HepG2 (cell line): ENCODE results near the gene H1-8. TPM values are rescaled to one million over a fixed set of nuclear protein-coding genes. Genes with fewer than 3 reads are reported as not detected.

Source experiments
- ATAC-seq: fragments of 200-7000 bp; cut with Tn5 transposase; 3 replicates; pipeline ENCODE4 v1.9.1; 2020; ENCODE audit warnings: mild to moderate bottlenecking, moderate library complexity
- BruUV-seq: library from RNA; stranded (reverse); fragments of 400-500 nt; replicated peaks from 2 replicates; lab custom pipeline; 2021; lab: Mats Ljungman, UMichigan
- CTCF ChIA-PET: fragments of 300-600 bp; formaldehyde crosslinking; extraction: SDS; loops from one replicate; lab custom pipeline; 2021; ENCODE audit warnings: low total read pairs, inconsistent platforms, low intra/inter-chr PET ratio; lab: Yijun Ruan, JAX
- POLR2A ChIA-PET: fragments of 350-600 bp; sonication (Branson Sonifier 250); formaldehyde crosslinking; loops from one replicate; lab custom pipeline; 2020; ENCODE audit warnings: antibody characterized with exemption, inconsistent platforms; lab: Yijun Ruan, JAX
- DNase-seq: peaks from one replicate; pipeline ENCODE4 v3.0.0-alpha.2; 2015; ENCODE audit warnings: low spot score
- FAIRE-seq: peaks from 3 replicates; lab custom pipeline; 2011; peaks lifted over from hg19 to GRCh38; lab: Jason Lieb, UNC
- H2AFZ ChIP-seq: one replicate; pipeline ENCODE4 v1.6.1; 2011; ENCODE audit warnings: low read length, inconsistent platforms
- H3K27ac ChIP-seq: fragments of 300-600 bp; 3 replicates; pipeline ENCODE4 v1.8.0; 2011; ENCODE audit warnings: mixed run types, mild to moderate bottlenecking, mixed read lengths, low read length, inconsistent platforms; ENCODE audit not compliant: insufficient read depth; ENCODE audit errors: extremely low read length
- H3K27me3 ChIP-seq, 2 experiments: fragments of 200-600 bp in 1 of 2; 2 replicates in 1 of 2; 3 replicates in 1 of 2; pipeline versions ENCODE4 v1.6.0 to v1.8.0; 2011; ENCODE audit warnings: low read length in 2 of 2, mild to moderate bottlenecking in 2 of 2, moderate library complexity in 2 of 2, inconsistent platforms in 1 of 2; ENCODE audit not compliant: insufficient read depth in 2 of 2, control insufficient read depth in 1 of 2
- H3K36me3 ChIP-seq, 2 experiments: fragments of 200-600 bp in 1 of 2; replicated peaks in 1 of 2; 2 replicates in 1 of 2; 3 replicates in 1 of 2; pipeline versions ENCODE4 v1.5.1 to v1.8.0; 2011; ENCODE audit warnings: low read length in 2 of 2, inconsistent platforms in 1 of 2; ENCODE audit not compliant: insufficient read depth in 2 of 2, control insufficient read depth in 1 of 2
- H3K4me1 ChIP-seq: 2 replicates; pipeline ENCODE4 v1.5.1; 2012; ENCODE audit warnings: low read length, inconsistent platforms; ENCODE audit not compliant: insufficient read depth
- H3K4me2 ChIP-seq: 2 replicates; pipeline ENCODE4 v1.6.0; 2011; ENCODE audit warnings: low read depth, low read length, inconsistent platforms
- H3K4me3 ChIP-seq, 3 experiments: fragments of 200-600 bp in 1 of 3; sonication (generic), shearing (Covaris generic) in 1 of 3; replicated peaks in 1 of 3; 2 replicates each; pipeline ENCODE4 v1.5.1; 2011 to 2016; ENCODE audit warnings: low read length in 3 of 3, inconsistent platforms in 2 of 3, low read depth in 2 of 3, mild to moderate bottlenecking in 2 of 3, control low read depth in 1 of 3, mixed read lengths in 1 of 3; ENCODE audit not compliant: insufficient read depth in 1 of 3
- H3K79me2 ChIP-seq: one replicate; pipeline ENCODE4 v1.6.1; 2011; ENCODE audit warnings: low read length, inconsistent platforms; ENCODE audit not compliant: insufficient read depth
- H3K9ac ChIP-seq: 2 replicates; pipeline ENCODE4 v1.6.0; 2011; ENCODE audit warnings: mild to moderate bottlenecking, low read depth, low read length, inconsistent platforms; ENCODE audit not compliant: insufficient read depth
- H3K9me3 ChIP-seq: 2 replicates; pipeline ENCODE4 v1.5.1; 2012; ENCODE audit warnings: mild to moderate bottlenecking, low read length
- H4K20me1 ChIP-seq: 2 replicates; pipeline ENCODE4 v1.6.0; 2011; ENCODE audit warnings: inconsistent platforms, mild to moderate bottlenecking, low read length, moderate library complexity; ENCODE audit not compliant: insufficient read depth
- CBFB ChIP-seq: sonication (generic); formaldehyde crosslinking; IDR thresholded peaks from 2 replicates; pipeline ENCODE4 v1.4.0; 2020; ENCODE audit warnings: missing genetic modification reagents
- HCFC1 ChIP-seq: fragments of 150-350 bp; IDR thresholded peaks from 2 replicates; pipeline ENCODE4 v1.6.1; 2014; ENCODE audit warnings: low read depth, low read length
- HOXA3 ChIP-seq: sonication (generic); formaldehyde crosslinking; IDR thresholded peaks from 2 replicates; pipeline ENCODE4 v1.5.0; 2020; ENCODE audit warnings: missing genetic modification reagents
- KDM5A ChIP-seq: fragments of 200-600 bp; sonication (generic); IDR thresholded peaks from 2 replicates; pipeline ENCODE4 v1.7.0; 2018; ENCODE audit warnings: antibody characterized with exemption, mild to moderate bottlenecking, low read length, borderline replicate concordance
- MBNL3 ChIP-seq: fragments of 250-450 bp; sonication (Bioruptor Pico); conservative IDR thresholded peaks from 2 replicates; pipeline ENCODE4 v1.8.0; 2022; ENCODE audit warnings: mild to moderate bottlenecking, inconsistent platforms
- NFE2L2 ChIP-seq: fragments of 150-350 bp; IDR thresholded peaks from 2 replicates; pipeline ENCODE4 v1.6.1; 2014; ENCODE audit warnings: low read length
- ZNF234 ChIP-seq: sonication (generic); formaldehyde crosslinking; conservative IDR thresholded peaks from 2 replicates; pipeline ENCODE4 v1.5.1; 2020; ENCODE audit warnings: mild to moderate bottlenecking, missing genetic modification reagents
- ZNF264 ChIP-seq: sonication (generic); formaldehyde crosslinking; IDR thresholded peaks from 2 replicates; pipeline ENCODE4 v1.4.0; 2020; ENCODE audit warnings: missing genetic modification reagents
- ZNF274 ChIP-seq: sonication (generic); formaldehyde crosslinking; IDR thresholded peaks from 2 replicates; pipeline ENCODE4 v1.5.1; 2020; ENCODE audit warnings: mild to moderate bottlenecking, missing genetic modification reagents
- ZNF83 ChIP-seq: sonication (generic); formaldehyde crosslinking; IDR thresholded peaks from 2 replicates; pipeline ENCODE4 v1.4.0; 2020; ENCODE audit warnings: missing genetic modification reagents, mild to moderate bottlenecking, borderline replicate concordance
- WGBS: methylation state at CpG from one replicate; pipeline ENCODE4 v1.1.6; 2017; ENCODE audit warnings: low lambda C conversion rate; 5-methylcytosine and 5-hydroxymethylcytosine counted together
- in situ Hi-C: cut with HindIII; loops from 2 replicates; pipeline ENCODE4 v1.10.0; 2017; ENCODE audit warnings: low pct_unique_long_range_greater_than_20kb; ENCODE audit not compliant: extremely low pct_ligation_motif_present
- intact Hi-C: fragments of 100-400 bp; cut with micrococcal nuclease; formaldehyde crosslinking; loops from one replicate; pipeline ENCODE4 v1.10.0; 2022; ENCODE audit not compliant: unreplicated experiment
- polyA plus RNA-seq, 8 experiments: library from polyadenylated mRNA; depleted of rRNA in 3 of 8; stranded (reverse) in 7 of 8; unstranded in 1 of 8; fragments of >200 nt; fragmentation: Illumina TruSeq in 4 of 8; extraction: Trizol in 4 of 8; gene quantifications; 2 replicates each; pipeline versions ENCODE4 v1.2.1 to v1.2.3, GENCODE V29; 2011 to 2016; ENCODE audit warnings: low read depth in 4 of 8, missing spikeins in 1 of 8, mixed read lengths in 1 of 8; ENCODE audit not compliant: insufficient read depth in 1 of 8
- total RNA-seq, 5 experiments: library from RNA; depleted of rRNA; stranded (reverse); fragments of >200 nt; fragmentation: Illumina TruSeq; extraction: Trizol; gene quantifications; 2 replicates each; pipeline ENCODE4 v1.2.3, GENCODE V29; 2016; ENCODE audit warnings: low read depth in 1 of 5
- TF ChIP-seq, protein P1 (sequence below): sonication (generic); formaldehyde crosslinking; IDR thresholded peaks from 2 replicates; pipeline ENCODE4 v1.4.0; 2020; ENCODE audit warnings: missing genetic modification reagents, borderline replicate concordance
- TF ChIP-seq, protein P2 (sequence below): sonication (generic); formaldehyde crosslinking; IDR thresholded peaks from 2 replicates; pipeline ENCODE4 v1.4.0; 2020; ENCODE audit warnings: missing genetic modification reagents
- TF ChIP-seq, protein P3 (sequence below): sonication (generic); formaldehyde crosslinking; IDR thresholded peaks from 2 replicates; pipeline ENCODE4 v1.9.0; 2021; ENCODE audit warnings: missing genetic modification reagents, borderline replicate concordance
- TF ChIP-seq, protein P4 (sequence below): sonication (generic); formaldehyde crosslinking; IDR thresholded peaks from 2 replicates; pipeline ENCODE4 v1.5.1; 2020; ENCODE audit warnings: mild to moderate bottlenecking, missing genetic modification reagents

Gene H1-8
- total and polyA plus RNA-seq, 2 of the 13 experiments (the other 11 are each of a cell fraction or from before 2014, with no cell fraction given) = 0.08 TPM; not detected in 1

DNA sequence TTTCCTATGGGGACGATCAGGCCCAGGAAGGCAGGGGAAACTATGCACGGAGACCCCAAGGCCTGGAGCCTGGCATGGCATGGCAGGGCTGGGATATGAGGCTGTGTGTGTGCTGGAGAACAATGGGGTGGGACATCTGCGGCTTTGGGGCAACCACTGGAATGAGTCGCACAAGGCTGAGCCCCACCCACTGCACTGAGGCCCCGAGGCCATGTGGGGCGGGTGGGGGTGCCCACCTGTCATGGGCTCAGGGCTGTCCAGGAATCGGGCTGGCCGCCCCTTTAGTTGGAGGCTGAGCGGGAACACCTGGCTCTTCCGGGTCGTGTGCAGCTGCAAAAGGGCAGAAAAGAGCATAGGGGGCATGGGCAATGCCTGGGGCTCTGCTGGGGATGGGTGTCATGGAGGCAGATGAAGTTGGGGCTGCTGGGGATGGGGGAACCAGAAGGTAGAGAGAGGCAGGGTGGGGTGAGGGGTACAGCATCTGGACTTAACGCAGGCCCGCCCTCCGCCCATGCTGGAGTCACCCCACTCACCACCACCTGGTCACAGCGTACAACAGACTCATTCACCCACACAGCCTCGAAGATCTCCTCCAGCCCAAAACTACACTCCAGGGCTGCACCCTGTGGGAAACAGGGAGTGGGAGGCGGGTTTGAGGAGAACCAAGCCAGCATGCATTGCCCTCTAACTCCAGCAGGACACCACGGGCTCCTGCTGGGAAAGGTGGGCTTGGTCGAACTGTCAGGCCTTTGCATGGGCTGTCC is 32.4 kb downstream of the H1-8 start:
- H3K4me1 ChIP-seq = peaks cover 13% of the 10 kb centered on the region
- peaks cover 12 to 14% of the 10 kb centered on the region in 2 experiments; a peak in 3 of 5 replicates for H3K36me3 ChIP-seq
- BruUV-seq = no TSS peak
- FAIRE-seq (no peak), ATAC-seq (no peak), DNase-seq (no peak)
- H3K4me3 ChIP-seq = no peak overlapping the region
- intact Hi-C loops (no loop called here), in situ Hi-C loops (no loop called here)
- POLR2A ChIA-PET = interaction anchor here (2.4 kb wide), 1 partner anchor 20 kb away, joined by 20 read pairs; no protein-coding TSS in a partner anchor
- H3K79me2 ChIP-seq = no peaks in the 10 kb centered on the region
- no peaks in the 10 kb centered on the region for H3K9me3 ChIP-seq
- no peaks in the 10 kb centered on the region for H4K20me1 ChIP-seq
- CTCF ChIA-PET = no interaction called here
- H3K9ac ChIP-seq = no peak overlapping the region
- H3K4me2 ChIP-seq = no peak overlapping the region
- H3K27ac ChIP-seq = no peak overlapping the region
- no peak overlapping the region for H2AFZ ChIP-seq
- H3K27me3 ChIP-seq = no peaks in the 10 kb centered on the region
- 97% methylated on average over 15 of the region's 19 CpGs for WGBS
- TF ChIP-seq ZNF264 (CRISPR knock-in tag) (no peak), CBFB (CRISPR knock-in tag) (no peak), ZNF83 (CRISPR knock-in tag) (no peak), ZNF234 (CRISPR knock-in tag) (no peak), KDM5A (no peak), HCFC1 (no peak), NFE2L2 (no peak), ZNF274 (CRISPR knock-in tag) (no peak), HOXA3 (CRISPR knock-in tag) (no peak), MBNL3 (no peak)
- TF ChIP-seq, protein P1, sequence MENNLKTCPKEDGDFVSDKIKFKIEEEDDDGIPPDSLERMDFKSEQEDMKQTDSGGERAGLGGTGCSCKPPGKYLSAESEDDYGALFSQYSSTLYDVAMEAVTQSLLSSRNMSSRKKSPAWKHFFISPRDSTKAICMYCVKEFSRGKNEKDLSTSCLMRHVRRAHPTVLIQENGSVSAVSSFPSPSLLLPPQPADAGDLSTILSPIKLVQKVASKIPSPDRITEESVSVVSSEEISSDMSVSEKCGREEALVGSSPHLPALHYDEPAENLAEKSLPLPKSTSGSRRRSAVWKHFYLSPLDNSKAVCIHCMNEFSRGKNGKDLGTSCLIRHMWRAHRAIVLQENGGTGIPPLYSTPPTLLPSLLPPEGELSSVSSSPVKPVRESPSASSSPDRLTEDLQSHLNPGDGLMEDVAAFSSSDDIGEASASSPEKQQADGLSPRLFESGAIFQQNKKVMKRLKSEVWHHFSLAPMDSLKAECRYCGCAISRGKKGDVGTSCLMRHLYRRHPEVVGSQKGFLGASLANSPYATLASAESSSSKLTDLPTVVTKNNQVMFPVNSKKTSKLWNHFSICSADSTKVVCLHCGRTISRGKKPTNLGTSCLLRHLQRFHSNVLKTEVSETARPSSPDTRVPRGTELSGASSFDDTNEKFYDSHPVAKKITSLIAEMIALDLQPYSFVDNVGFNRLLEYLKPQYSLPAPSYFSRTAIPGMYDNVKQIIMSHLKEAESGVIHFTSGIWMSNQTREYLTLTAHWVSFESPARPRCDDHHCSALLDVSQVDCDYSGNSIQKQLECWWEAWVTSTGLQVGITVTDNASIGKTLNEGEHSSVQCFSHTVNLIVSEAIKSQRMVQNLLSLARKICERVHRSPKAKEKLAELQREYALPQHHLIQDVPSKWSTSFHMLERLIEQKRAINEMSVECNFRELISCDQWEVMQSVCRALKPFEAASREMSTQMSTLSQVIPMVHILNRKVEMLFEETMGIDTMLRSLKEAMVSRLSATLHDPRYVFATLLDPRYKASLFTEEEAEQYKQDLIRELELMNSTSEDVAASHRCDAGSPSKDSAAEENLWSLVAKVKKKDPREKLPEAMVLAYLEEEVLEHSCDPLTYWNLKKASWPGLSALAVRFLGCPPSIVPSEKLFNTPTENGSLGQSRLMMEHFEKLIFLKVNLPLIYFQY = no peak
- TF ChIP-seq, protein P2, sequence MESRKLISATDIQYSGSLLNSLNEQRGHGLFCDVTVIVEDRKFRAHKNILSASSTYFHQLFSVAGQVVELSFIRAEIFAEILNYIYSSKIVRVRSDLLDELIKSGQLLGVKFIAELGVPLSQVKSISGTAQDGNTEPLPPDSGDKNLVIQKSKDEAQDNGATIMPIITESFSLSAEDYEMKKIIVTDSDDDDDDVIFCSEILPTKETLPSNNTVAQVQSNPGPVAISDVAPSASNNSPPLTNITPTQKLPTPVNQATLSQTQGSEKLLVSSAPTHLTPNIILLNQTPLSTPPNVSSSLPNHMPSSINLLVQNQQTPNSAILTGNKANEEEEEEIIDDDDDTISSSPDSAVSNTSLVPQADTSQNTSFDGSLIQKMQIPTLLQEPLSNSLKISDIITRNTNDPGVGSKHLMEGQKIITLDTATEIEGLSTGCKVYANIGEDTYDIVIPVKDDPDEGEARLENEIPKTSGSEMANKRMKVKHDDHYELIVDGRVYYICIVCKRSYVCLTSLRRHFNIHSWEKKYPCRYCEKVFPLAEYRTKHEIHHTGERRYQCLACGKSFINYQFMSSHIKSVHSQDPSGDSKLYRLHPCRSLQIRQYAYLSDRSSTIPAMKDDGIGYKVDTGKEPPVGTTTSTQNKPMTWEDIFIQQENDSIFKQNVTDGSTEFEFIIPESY (CRISPR knock-in tag) = no peak
- TF ChIP-seq, protein P3, sequence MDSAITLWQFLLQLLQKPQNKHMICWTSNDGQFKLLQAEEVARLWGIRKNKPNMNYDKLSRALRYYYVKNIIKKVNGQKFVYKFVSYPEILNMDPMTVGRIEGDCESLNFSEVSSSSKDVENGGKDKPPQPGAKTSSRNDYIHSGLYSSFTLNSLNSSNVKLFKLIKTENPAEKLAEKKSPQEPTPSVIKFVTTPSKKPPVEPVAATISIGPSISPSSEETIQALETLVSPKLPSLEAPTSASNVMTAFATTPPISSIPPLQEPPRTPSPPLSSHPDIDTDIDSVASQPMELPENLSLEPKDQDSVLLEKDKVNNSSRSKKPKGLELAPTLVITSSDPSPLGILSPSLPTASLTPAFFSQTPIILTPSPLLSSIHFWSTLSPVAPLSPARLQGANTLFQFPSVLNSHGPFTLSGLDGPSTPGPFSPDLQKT (CRISPR knock-in tag) = no peak
- TF ChIP-seq, protein P4, sequence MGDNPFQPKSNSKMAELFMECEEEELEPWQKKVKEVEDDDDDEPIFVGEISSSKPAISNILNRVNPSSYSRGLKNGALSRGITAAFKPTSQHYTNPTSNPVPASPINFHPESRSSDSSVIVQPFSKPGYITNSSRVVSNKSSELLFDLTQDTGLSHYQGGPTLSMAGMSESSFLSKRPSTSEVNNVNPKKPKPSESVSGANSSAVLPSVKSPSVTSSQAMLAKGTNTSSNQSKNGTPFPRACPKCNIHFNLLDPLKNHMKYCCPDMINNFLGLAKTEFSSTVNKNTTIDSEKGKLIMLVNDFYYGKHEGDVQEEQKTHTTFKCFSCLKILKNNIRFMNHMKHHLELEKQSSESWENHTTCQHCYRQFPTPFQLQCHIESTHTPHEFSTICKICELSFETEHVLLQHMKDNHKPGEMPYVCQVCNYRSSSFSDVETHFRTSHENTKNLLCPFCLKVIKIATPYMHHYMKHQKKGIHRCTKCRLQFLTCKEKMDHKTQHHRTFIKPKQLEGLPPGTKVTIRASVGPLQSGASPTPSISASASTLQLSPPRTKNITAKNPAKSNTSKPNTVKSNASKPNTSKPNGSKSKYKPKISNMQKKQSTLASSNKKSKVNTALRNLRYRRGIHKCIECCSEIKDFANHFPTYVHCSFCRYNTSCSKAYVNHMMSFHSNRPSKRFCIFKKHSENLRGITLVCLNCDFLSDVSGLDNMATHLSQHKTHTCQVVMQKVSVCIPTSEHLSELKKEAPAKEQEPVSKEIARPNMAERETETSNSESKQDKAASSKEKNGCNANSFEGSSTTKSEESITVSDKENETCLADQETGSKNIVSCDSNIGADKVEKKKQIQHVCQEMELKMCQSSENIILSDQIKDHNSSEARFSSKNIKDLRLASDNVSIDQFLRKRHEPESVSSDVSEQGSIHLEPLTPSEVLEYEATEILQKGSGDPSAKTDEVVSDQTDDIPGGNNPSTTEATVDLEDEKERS (CRISPR knock-in tag) = no peak
